ENCODE measurements around the gene GRHPR. TPM values are rescaled to one million over a fixed set of nuclear protein-coding genes. Genes with fewer than 3 reads are reported as not detected.

The GRHPR gene
- total RNA-seq, 4 donors from 2014 or later, result 79.5 to 157 (median 126) TPM

- Histone ChIP-seq H3K9me3 (no peaks in the 10 kb centered on the region), H3K27me3 (no peaks in the 10 kb centered on the region), H3K4me3 (replicated peaks in 1 of 3) (no peak overlapping the region), H3K36me3 (peaks cover 4 to 31% of the 10 kb centered on the region in 2 donors), H3K27ac (no peak overlapping the region), H3K4me1 (peaks cover 0 to 6% of the 10 kb centered on the region in 2 donors)
- DNase-seq, result no peak
- TF ChIP-seq CTCF (IDR thresholded peaks at IDR 0.05), result no peak
- no peak for TF ChIP-seq POLR2A (IDR thresholded peaks at IDR 0.05)
- 90 to 92% methylated on average over 13 to 17 of the region's 17 CpGs for WGBS, 2 donors
- intact Hi-C loops (cut with DNase I), result no loop called here
Observed at GRCh38 chr9:37429441-37430285, 7.2 kb downstream of the GRHPR start.

- no peak for TF ChIP-seq CTCF (IDR thresholded peaks at IDR 0.05)
- TF ChIP-seq POLR2A (IDR thresholded peaks at IDR 0.05), result no peak
- Histone ChIP-seq H3K27me3 (no peaks in the 10 kb centered on the region), H3K4me3 (replicated peaks in 1 of 3) (no peak overlapping the region), H3K4me1 (no peaks in the 10 kb centered on the region), H3K36me3 (peaks cover 4 to 31% of the 10 kb centered on the region in 2 donors), H3K9me3 (no peaks in the 10 kb centered on the region), H3K27ac (no peak overlapping the region)
- WGBS, 2 donors, result 84 to 89% methylated on average over 6 to 13 of the region's 14 CpGs
- intact Hi-C loops (cut with DNase I), result no loop called here
- DNase-seq, result no peak
Observed at GRCh38 chr9:37430841-37431597, 8.5 kb downstream of the GRHPR start.

GRCh38 chr9:37432020-37432419 lies 9.5 kb downstream of the GRHPR start:
- no peaks in the 10 kb centered on the region for H3K27me3 ChIP-seq
- no peaks in the 10 kb centered on the region for H3K4me1 ChIP-seq
- 93 to 94% methylated on average over 6 of the region's 6 CpGs for WGBS, 2 donors
- H3K9me3 ChIP-seq, result no peaks in the 10 kb centered on the region
- DNase-seq, result no peak
- H3K4me3 ChIP-seq (replicated peaks in 1 of 3), result no peak overlapping the region
- H3K36me3 ChIP-seq, result peaks cover 11 to 25% of the 10 kb centered on the region in 2 donors
- intact Hi-C loops (cut with DNase I), result no loop called here
- H3K27ac ChIP-seq, result no peak overlapping the region
- no peak for TF ChIP-seq POLR2A (IDR thresholded peaks at IDR 0.05)
- TF ChIP-seq CTCF (IDR thresholded peaks at IDR 0.05), result no peak

GRCh38 chr9:37433867-37434371 lies 11.4 kb downstream of the GRHPR start:
- no peak for DNase-seq
- WGBS, 2 donors, result 59 to 68% methylated on average over 6 to 7 of the region's 7 CpGs
- no peaks in the 10 kb centered on the region for H3K27me3 ChIP-seq
- H3K9me3 ChIP-seq, result no peaks in the 10 kb centered on the region
- no peak overlapping the region for H3K27ac ChIP-seq
- H3K4me3 ChIP-seq (replicated peaks in 1 of 3), result no peak overlapping the region
- TF ChIP-seq POLR2A (IDR thresholded peaks at IDR 0.05), result no peak
- no peak for TF ChIP-seq CTCF (IDR thresholded peaks at IDR 0.05)
- no peaks in the 10 kb centered on the region for H3K4me1 ChIP-seq
- intact Hi-C loops (cut with DNase I), result no loop called here
- peaks cover 25 to 29% of the 10 kb centered on the region in 2 donors for H3K36me3 ChIP-seq
